NCI-H1105 treated with DMSO at 0.1 percent for 48 hours (cell line): ENCODE measurements around the gene VPS4A.
A peak's percentile ranks its signal among the peaks of the same experiment; 100 is the strongest.
"Not testable (repeated sequence)": the region's sequence is repeated elsewhere in the genome, so short reads cannot be mapped to it uniquely, and the experiment has no call there.

Source experiments
- DNase-seq: peaks from one replicate; lab custom pipeline; 2025; lab: John Stamatoyannopoulos, UW

VPS4A gene

DNA sequence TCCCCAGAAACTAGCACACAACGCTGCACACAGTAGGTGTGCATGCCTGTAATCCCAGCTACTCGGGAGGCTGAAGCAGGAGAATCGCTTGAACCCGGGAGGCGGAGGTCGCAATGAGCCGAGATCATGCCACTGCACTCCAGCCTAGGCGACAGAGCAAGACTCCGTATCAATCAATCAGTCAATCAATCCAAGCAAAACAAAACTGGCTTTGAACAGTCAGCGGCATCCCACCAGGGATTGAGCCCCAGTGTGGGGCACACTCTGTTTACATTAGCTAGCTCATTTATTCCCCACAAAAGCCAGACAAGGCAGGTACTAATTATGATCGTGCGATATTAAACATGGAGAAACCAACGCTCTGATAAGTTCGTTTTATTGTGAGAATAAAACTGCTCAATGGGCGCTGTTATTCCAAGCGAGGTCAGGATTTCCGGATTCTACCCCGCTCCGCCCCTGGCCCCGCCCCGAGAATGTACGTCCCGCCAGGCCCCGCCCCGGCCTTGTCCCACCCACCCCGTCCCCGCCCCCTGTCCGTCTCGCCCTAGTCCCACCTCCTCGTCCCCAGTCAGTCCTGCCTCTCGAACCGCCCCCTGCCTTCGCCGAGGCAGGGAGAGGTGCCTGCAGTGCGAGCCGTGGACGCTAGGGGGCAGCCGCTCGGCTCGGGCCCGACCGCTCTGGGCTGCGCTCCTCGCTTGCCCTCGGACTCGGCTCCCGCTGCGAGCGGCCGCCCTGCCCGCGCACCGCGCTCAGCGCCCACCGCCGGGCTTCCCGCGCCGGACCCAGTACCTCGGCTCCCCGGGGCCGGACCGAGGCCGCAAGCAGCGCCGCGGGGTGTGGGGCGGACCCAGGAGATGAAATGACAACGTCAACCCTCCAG is at the start of gene VPS4A:
Gene VPS4A (plus strand): TSS at position 698 of the 880 bp plus-strand sequence. CDS start 162 bp downstream, at position 860.
- DNase-seq: peak; percentile 81

DNA sequence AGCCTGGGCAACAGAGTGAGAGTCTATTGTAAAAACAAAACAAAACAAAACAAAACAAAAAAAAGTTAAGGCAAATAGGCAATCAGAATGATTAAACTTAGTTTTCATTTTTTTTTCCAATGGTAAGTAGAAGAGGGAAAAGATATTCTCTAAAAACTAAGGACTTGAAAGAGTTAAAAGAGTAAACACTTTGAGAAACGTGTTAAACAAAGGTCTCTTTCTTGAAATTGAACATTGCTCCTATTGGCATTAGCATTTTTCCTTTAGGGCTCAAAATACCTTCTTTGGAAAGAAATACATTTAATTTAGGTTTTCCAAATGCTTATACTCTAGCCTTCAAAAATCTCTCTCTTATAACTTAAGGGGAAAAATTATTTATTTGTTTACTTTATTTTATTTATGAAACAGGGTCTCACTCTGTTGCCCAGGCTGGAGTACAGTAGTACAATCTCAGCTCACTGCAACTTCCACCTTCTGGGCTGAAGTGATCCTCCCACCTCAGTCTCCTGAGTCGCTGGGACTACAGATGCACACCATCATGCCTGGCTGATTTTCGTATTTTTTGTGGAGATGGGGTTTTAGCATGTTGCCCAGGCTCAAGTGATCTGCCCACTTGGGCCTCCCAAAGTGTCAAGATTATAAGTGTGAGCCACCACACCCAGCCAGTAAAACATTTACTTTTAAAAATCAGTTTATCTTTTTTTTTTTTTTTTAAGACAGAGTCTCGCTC is 44.7 kb upstream of the VPS4A start:
- no peak for DNase-seq

DNA sequence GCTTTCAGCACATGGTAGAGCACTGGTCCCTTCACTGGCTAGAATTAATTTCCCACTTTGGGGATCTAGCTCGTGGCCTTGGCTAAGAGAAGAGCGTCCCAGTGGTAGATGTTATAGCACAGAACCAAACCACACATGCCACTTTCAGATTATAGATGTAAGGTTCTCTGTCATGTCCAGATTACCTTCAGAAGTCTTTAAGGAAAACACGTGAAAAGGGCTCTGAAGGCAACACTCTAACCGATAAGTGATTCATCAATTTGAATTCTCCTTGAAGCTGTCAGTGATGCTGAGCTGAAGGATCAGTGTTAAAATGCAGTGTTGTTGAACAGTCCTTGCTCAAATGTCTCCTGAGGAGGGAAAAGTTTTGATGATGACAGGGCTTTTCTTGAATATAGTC is 43.5 kb upstream of the VPS4A start:
- DNase-seq: no peak

DNA sequence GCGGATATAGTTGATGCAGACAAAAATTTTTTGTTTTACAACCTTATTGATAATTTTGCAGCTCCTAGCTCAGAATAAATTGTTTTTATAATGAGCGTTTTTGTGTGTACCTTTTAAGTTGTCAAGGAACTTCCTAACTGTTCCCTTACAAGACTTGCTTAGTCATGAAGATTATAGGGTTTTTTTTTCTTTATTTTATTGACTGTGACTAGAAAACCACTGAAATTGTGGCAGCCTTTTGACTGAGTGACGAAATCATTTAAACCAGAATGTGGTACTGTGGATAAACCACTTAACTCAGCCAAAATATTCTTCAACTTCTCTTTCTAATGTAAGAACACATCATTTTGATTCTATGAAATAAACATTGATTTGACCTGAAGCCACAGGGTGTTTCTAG is 40.8 kb upstream of the VPS4A start:
- DNase-seq: no peak

DNA sequence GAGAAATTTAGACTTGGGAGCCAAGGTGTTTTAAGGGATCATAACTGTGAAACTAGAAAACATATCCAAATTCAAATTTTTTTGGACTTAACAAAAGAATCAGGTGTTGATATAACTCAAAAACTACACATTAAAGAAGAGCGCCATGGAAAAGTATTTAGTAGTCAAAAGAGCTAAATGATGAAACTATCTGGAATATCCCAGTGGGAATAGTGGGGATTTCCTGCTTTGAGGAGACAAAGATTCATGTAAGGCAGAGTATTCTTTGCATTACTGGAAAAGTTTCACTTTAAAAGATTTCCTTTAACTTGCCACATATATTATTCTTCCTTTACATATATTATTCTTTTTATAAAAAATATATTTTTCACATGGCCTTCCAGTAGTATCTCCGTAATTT is 40.3 kb upstream of the VPS4A start:
- no peak for DNase-seq

DNA sequence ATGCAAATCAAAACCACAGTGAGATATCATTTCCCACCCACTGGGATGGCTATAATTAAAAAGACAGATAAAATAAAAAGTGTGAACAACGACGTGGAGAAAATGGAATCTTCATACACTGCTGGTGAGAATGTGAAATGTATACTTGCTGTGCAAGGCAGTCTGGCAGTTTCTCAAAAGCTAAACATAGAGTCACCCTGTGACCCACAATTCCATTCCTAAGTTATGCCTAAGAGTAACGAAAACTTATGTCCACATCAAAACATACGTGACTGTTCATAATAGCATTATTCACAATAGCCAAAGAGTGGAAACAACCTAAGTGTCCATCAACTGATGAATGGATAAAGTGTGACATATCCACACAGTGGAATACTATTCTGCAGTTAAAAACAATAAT is 38.1 kb upstream of the VPS4A start:
- no peak for DNase-seq

DNA sequence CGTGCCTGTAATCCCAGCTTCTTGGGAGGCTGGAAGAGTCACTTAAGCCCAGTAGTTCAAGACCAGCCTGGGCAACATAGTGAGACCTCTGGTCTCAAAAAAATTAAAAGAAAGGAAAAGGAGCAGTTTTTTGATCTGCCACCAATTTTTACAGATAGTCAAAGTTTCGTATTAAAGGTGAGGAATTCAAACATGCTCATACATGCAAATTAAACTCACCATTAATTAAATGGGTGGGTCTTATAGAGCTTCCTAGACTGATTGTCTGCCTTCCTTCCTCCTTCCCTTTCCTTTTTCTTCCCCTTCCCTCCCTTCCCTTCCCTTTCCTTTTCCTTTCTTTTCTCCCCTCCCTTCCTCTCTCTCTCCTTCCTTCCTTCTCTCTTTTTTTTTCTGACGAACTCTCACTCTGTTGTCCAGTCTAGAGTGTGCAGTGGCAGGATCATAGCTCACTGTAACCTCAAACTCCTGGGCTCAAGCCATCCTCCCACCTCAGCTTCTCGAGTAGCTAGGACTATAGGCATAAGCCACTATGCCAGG is 36.4 kb upstream of the VPS4A start:
- no peak for DNase-seq

DNA sequence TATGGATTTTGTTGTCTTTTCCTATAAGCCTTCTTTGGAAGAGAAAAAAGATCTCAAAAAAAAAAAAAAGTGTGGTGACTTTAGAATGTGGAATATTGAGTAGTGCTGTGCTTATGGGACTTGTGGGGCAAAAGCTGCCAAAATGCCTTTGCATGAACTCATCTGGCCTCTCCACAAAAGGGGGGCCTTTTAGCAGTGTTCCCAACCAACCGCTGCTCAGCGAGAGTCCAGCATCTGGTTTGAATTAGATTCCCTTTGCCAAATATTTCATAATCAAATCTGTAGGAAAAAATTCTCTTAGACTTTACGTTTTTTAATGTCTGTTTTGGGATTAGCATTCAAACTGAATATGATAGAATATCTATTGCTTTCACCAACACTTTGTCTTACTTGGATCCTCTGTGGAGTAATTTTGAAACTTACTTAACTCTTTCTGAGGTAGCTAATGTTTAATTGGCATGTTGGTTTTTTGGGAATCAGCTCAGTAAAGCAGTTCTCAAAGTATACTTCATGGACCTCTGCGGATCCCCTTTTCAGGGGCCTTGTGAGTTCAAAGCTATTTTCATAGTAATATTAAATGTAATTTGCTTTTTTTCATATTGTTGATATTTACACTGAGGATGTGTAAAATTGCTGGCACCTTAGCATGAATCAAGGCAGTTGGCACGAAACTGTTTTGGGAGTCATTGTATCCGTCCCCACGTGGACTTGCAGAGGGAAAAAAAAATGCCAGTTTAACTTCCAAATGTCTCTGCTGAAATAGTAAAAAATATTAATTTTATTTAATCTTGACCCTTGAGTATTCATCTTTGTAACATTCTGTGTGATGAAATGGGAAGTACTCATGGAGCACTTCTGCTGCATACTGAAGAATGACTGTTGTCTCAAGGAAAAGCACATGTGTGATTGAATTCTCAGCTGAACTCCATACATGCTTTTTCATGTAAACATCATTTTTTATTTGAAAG is 34.7 kb upstream of the VPS4A start:
- DNase-seq: no peak

DNA sequence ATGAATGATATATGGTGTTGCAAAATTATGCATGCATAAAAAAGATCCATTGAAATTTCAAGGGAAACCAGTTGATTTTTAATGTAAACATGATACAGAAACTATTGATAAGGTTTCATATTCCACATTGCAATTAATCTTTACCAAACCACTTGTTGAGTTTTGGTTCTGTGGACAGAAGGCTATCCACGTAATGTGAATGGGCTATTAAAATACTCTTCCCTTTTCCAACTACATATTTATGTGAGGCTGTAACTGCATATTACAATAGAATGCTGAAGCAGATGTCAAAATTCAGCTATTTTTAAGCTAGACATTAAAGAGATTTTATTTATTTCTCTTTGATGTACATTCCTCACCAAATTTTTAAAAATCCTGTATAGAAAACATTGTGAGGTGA is 33.7 kb upstream of the VPS4A start:
- no peak for DNase-seq

DNA sequence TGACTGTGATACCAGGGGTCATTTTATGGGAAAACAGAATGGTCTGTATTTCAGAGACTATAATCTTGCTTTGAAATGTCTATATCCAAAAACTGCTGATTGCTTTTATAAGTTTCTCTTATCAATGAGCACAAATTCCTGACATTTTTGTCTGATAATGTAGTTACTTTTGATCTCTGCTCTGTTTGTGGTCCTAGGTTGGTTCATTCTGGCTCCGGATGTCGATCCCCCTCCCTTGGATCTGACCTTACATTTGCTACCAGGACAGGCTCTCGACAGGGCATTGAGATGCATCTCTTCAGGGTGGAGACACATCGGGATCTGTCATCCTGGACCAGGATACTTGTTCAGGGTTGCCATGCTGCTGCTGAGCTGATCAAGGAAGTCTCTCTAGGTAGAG is 27.3 kb upstream of the VPS4A start:
- no peak for DNase-seq

DNA sequence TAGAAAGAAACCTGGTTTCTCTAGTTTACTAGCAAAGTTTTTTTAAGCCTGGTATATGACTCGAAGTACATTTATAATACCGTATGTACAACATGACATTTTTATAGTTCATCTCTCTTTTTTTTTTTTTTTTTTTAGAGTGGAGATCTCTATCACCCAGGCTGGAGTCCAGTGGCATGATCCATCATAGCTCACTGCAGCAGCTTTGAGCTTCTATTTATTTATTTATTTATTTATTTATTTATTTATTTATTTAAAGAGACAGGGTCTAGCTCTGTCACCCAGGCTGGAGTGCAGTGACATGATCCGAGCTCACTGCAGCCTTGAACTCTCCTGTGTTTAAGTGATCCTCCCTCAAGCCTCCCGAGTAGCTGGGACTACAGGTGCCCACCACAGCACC is 25.9 kb upstream of the VPS4A start:
- DNase-seq: no peak

DNA sequence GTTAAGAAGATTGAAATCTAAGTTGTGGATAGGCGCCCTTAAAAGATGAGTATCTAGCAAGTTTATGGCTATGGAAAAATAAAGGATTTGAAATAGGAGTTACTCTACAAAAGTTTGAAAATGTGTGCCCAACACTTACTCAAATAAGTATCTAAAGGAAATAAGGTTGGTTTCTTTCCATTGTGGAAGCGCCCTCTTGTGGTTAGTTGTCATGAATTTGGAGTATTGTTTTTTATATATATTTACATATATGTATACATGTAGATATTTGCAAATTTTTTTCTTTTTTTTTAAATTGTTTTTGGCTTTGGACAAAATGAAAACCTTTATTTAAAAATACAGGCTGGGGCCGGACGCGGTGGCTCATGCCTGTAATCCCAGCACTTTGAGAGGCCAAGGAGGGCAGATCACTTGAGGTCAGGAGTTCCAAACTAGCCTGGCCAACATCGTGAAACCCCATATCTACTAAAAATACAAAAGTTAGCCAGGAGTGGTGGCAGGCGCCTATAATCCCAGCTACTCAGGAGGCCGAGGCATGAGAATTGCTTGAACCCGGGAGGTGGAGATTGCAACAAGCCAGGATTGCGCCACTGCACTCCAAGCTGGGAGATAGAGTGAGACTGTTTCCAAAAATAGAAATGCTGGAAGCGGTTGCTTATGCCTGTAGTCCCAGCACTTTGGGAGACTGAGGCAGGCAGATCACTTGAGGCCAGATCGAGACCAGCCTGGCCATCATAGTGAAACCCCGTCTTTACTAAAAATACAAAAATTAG is 24.0 kb upstream of the VPS4A start:
- peak; percentile 21 for DNase-seq

DNA sequence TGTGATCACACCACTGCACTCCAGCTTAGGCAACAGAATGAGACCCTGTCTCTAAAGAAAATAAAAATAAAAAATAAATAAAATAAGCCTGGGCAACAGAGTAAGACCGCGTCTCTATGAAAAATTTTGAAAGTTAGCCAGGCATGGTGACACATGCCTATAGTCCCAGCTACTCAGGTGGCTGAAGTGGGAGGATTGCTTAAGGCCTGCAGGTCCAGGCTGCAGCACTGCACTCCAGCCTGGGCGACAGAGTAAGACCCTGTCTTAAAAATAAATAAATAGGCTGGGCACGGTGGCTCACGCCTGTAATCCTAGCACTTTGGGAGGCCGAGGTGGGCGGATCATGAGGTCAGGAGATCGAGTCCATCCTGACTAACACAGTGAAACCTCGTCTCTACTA is 19.5 kb upstream of the VPS4A start:
- not testable (repeated sequence) for DNase-seq

DNA sequence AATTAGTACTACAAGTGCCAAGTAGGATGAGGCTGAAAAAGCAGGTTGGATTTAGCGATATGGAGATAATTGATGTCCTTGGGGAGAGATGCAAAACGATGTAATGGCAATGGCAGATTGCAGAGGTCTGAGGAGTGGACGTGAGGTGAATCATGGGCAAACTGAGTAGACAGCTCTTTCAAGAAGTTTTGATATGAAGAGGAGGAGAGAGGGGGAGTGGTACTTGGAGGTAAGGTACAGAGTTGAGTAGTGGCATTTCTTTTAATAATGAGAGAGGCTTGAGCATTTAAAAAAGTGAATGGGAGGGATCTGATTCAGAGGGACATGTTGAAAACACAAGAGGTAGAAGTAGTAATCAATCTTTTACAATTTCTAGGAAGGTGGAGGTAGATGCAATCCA is 17.7 kb upstream of the VPS4A start:
- DNase-seq: no peak

DNA sequence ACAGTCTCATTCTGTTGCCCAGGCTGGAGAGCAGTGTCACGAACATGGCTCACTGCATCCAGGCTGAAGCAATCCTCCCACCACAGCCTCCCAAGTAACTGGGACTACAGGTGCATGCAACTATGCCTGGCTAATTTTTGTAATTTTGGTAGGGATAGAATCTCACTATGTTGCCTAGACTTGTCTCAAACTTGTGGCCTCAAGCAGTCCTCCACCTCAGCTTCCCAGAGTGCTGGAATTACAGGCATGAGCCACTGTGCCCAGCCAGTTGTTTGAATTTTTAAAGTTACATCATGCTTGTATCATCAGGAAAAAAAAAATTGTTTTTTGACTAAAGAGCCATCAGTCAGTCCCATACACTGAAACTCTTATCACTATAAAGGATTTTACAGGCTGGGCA is 17.1 kb upstream of the VPS4A start:
- no peak for DNase-seq

DNA sequence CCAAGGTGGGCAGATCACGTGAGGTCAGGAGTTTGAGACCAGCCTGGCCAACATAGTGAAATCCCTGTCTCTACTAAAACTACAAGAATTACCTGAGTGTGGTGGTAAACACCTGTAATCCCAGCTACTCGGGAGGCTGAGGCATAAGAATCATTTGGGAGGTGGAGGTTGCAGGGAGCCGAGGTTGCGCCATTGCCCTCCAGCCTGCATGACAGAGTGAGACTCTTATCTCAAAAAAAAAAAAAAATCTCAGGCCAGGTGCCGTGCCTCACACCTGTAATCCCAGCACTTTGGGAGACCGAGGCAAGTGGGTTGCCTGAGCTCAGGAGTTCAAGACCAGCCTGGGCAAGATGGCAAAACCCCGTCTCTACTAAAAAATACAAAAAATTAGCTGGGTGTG is 14.4 kb upstream of the VPS4A start:
- DNase-seq: not testable (repeated sequence)

DNA sequence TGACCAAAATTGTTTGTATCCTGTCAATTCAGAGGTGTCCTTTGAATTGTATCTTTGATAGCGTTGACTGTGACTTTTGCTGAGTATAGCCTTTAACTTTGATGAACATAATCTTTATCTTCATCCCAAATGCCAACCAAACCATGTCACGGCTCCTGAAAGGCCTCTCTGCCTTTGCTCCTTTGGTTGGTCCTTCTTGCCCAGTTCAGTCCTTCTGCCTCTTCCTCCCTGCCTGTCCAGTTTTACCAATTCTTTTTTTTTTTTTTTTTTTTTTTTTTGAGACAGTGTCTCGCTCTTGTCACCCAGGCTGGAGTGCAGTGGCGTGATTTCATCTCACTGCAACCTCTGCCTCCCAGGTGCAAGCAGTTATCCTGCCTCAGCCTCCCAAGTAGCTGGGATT is 12.9 kb upstream of the VPS4A start:
- no peak for DNase-seq

DNA sequence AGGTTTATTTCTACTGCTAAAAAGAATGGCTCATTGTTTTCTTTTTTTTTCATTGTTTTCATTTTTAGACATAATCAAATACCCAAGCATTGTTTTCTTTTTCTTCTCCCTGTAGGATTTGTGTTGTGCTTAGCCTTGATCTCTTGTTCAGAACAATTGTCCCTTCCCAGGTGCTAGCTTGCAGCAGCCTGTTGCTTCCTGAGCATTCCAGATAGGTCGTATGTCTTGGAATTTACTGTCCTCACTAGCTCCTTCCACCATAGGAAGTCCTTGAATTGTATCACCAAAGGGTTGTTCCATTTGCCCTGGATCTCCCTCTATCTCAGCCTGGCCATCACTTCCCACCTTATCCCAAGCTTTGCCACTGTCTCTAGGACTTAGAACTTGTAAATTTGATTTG is 10.0 kb upstream of the VPS4A start:
- no peak for DNase-seq

DNA sequence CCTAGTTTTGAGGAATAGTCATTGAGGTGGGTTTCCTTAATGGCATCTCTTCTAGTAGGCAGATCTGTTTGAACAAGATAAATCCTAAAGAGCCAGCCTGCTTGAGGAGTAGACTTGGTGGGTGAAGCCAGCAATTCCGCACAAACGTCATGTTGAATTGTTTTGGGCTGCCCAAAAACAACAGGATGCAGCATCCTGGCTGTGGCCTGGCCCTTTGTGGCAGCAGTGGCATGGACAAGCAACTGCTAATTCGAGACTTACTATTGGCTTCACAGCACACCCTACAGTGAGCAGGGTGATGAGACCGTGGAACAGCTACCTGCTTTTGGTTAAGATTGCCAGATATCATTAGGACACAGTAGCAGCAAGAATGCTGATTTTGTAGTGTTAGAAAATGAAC is 9.3 kb upstream of the VPS4A start:
- DNase-seq: no peak

DNA sequence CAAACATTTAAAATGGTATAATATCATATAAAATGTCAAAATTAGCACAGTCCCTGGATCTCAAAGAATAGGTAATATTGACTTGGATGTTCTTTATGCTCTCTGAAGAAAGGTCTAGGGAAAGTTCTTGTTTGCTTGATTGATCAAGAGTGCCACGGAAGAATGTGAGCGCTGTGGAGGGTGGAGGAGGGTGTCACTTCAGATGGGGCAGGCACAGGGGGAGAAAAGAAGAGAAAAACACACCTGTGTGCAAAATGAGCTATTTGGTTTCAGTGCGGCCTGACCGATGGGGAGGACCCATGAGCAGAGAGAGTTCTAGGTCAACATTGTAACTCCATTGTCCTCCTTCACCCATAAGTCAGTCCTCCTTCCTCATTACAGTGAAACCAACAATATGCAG is 8.8 kb upstream of the VPS4A start:
- no peak for DNase-seq

DNA sequence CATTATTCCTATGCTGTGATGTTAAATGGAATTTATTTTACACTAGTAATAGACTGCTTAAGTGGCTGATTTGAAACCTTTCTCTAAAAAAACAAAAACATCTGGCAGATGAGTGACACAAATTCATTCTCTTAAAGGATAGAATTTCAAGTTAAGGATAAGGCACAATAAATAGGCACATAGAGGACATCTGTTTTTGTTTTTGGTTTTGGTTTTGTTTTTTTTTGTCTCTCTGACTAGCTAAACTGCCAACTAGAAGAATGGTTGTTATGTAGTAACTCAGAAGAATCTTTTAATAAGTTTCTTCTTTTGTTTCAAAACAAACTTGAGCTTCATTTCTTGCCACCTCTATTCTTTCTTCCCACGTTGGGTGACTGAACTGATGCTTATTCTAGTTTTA is 5.1 kb upstream of the VPS4A start:
- no peak for DNase-seq
